ENCODE data around the gene SPEM2.
"Not testable (repeated sequence)": the region's sequence is repeated elsewhere in the genome, so short reads cannot be mapped to it uniquely, and the experiment has no call there.

Gene SPEM2

DNA sequence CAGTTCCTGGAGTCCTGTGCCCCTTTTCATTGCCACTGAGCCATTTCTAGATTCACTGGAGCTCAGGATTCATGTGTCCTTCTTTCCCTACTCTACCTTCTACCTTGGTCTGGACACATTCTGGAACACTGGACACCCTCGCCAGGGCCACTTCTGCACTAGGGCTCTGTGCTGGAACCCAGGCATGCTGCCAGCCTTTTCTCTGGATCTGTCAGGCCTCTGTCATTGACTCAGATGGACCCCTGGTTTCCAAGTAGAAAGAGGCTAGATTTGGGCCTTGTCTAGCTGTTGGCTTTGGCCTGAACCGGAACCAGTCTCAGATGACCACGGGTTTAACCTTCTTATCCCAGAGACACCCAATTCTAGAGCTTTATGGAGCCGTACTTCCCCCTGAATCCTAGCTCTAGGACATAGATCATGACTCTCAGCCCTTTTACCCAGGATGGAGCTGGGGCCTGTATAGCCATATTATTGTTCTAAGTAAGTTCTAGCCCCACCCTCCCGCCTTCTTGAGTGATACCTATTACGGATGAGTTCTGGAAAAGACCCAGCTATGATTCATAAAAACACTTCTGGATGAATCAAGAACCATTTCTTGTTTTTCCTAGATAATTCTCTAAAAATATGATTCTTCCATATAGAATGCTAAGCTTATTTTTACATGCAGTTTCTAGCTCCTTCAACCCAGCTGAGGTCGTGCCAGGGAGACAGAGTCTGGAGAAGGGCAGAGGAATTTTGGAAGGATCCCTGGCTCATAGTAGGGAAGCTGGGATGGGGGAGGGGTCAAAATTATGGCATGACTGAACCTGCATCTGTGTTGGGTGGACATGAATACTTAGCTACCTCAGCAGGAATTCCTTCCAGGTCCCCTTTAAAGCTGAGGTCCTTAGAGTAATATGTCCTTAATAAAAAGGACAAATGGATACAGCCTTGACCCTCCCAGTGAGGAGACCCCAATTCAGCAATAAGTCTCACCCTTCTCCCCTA is 18.4 kb downstream of the SPEM2 start:
- DNase-seq, result no peak

DNA sequence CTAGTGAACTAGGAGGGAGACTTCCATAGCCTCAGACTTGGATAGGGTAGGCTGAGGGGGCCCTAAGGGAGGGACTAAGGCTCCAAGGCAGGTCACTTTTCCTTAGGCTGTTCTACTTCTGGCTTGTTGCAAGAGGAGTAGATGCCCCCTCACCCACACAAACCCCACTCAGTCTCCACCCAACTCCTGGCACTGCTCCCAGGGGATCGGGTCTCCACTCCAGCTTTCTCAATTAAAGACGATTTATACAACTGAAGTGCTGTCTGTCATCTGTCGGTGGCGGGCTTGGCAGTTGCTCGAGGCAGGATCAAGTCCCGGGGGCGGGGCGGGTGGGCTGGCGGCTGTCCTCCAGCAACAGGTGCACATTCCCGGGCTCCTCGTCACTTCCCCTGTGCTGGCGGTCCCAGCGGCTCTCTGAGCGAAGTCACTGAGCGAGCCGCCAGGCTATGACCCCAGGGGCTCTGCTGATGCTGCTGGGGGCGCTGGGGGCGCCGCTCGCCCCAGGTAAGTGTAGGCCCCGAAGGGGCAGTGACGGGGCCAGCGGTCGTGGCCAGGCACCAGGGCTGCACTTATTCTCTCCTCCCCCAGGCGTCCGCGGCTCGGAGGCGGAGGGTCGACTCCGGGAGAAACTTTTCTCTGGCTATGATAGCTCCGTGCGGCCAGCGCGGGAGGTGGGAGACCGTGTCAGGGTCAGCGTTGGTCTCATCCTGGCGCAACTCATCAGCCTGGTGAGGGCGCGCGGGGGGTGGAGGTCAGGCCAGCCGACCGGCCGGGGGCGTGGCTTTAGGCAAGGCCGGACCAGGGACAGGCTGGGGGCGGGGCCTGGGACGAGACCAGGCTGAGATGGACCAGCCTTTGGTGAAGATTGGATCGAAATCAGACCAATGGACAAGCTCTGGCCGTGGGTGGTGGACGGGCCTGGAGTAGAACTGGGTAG is 19.5 kb downstream of the SPEM2 start, which contains the start of gene CHRNB1:
Gene CHRNB1 (plus strand): TSS at position 380 of the 937 bp plus-strand sequence. CDS start 67 bp downstream, at position 447.
- no peak for DNase-seq

DNA sequence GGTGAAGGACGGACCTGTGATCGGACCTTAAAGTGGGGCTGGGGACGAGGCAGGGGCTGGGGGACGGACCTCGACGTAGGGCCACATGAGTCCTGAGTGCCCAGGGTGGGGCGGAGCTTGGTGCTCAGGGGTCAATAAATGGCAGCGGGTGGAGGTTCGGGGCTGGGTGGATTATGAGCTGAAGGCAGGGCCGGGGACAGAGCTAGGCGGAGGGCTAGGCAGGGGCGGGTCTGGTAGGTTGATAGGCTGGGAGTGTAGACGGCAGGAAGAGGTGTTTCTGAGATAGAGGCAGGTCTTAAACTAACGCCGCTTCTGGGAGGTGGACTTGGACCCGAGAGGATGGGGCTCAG is 20.2 kb downstream of the SPEM2 start:
- no peak for DNase-seq

DNA sequence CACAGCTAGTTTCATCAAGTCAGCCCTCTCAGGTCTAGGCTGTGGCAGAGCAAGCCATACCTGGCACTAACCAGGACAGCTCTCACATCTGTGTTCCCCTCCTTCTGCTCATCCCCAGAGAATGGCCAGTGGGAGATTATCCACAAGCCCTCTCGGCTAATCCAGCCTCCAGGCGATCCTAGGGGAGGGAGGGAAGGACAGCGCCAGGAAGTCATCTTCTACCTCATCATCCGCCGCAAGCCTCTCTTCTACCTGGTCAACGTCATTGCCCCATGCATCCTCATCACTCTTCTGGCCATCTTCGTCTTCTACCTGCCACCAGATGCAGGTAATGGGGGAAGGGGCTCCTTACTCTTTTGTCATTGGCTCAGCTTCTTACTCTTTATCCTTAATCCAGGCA is 23.0 kb downstream of the SPEM2 start:
- no peak for DNase-seq

DNA sequence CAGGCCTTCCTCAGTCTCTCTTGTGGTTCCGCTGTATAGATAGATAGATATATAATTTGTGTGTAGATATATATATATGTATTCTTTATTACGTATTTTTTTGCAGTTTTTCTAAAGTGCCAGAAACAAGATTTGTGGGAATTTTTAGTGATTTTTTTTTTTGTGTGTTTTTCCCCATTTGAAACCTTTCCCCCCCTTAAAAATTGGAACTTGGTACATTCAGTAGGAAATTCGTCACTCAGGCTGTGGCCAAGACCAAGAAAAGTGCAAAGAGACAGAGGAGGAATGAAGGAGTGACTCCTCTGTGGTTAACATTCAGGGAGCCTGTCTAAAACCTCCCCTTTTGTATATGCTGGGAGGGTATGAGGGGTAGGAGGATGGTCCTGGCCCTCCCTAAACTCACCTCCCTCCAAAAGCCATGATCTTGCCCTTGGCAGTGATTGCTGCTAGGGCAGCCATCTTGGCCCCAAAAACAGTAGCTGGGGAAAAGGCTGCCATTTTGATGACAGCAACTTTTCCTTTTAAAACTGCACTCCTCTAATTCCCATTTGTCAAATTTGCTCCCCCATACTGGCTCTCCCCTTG is 34.6 kb downstream of the SPEM2 start:
- no peak for DNase-seq

DNA sequence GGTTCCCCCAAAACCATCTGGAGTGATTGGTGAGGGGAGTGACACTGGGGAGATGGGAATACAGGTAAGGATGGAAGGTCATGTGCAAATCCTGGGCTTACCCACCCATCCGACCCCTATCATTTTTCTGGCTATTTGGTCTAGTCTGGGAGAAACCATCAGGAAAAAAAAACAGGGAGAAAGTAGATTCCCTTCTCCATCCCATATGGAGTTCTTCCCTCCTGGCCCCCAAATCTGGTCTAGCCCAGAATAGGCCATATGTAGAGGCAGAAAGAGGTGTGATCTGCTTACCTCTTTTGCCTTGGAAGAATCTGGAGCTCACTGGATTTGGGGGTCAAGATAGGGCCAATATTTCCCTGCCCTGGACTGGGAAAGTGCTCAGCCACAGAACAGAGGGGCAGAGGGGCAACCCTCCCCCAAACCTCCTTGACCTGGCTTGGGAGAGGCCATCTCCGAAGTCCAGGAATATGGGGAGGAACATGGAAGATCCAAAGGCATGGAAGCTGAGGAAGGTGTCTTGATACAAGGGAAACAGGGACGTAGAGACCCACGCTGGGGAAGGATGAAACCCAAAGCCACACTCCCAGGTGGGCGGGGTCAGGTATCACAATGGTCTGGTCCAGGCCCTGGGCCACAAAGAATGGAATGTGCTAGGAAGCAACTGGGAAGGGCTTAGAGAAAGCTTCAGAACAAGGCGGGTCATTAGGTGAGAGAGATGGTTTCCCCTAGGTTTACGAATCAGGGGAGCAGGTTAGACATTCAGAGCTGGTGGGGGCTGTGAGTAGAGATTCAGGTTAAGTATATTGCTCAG is 35.6 kb downstream of the SPEM2 start:
- no peak for DNase-seq

DNA sequence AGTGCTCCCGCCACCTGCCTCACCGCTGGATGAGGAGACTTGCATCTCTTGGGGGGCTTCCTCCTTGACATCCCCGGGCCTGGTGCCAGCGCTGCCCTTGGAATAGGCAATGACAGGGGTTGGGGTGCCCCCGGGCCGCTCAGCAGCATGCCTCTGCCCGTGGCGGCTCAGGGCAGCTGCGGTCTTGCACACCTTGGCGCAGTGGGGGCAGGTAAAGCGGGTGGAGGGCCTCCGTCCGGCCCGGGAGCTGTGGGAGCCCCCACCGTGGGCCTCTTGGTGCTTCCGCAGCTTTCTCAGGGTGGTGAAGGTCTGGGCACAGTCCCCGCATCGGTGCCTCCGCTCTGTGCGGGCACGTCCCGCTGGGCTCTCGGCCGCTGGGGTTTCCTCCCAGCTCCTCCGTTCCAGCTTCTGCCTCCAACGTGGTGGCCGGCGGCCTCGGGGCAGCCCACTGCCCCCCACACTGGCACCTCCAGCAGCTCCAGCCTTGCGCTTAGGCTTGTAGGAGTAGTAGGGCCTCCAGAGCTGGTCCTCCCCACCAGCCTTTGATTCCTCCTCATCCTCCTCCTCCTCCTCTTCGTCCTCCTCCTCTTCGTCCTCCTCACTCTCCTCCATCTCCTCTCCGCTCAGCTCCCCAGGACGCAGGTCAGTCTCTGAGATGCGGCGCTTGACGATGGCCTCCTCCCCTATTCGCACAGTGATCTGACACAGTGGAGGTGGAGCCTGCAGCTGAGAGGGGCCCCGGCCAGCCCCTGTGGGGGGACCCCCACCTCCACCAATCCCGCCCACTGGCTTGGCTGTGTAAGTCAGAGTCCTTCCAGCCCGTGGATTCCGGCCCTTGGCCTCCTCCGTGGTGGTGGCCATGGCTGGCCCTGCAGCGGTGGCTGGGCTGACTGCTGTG is 37.3 kb downstream of the SPEM2 start:
- DNase-seq, result no peak

DNA sequence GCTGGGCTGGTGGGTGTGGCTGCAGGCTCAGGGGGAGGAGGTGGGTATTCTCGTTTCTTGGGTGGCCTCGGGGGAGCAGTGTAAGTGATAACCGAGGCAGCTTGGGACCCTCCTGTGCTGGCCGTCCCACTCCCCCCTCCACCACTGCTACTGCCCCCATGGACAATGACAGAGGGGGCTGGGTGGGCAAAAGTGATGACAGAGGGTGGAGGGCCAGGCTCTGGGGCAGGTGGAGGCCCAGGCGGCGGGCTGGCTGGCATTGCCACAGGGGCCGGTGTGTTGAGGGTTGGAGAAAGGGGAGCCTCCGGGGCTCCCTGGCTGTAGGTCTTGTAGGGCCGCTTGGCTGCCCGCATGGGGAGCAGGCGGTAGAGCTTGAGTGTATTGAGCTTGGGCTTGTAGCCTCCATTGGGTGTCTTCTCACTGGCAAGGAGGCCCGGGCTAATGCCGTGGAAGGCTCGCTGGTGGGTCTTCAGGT is 38.0 kb downstream of the SPEM2 start:
- DNase-seq, result no peak

DNA sequence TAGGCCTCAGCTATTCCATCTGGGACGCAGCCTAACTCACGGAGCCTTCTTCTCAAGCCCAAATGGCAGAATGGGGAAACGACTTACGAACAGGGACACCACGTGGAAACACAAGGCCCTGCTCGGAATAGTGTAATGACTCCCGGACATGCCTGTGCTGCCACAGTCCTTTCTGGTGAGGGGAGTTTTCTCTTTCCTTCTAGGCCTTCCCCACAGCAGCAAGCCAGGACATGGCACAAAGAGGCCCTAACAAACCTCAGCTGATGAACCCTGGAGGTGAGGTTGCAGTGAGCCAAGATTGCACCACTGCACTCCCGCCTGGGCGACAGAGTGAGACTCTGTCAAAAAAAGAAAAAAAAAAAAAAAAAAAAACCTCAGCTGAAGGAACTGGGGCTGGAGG is 38.7 kb downstream of the SPEM2 start:
- no peak for DNase-seq

DNA sequence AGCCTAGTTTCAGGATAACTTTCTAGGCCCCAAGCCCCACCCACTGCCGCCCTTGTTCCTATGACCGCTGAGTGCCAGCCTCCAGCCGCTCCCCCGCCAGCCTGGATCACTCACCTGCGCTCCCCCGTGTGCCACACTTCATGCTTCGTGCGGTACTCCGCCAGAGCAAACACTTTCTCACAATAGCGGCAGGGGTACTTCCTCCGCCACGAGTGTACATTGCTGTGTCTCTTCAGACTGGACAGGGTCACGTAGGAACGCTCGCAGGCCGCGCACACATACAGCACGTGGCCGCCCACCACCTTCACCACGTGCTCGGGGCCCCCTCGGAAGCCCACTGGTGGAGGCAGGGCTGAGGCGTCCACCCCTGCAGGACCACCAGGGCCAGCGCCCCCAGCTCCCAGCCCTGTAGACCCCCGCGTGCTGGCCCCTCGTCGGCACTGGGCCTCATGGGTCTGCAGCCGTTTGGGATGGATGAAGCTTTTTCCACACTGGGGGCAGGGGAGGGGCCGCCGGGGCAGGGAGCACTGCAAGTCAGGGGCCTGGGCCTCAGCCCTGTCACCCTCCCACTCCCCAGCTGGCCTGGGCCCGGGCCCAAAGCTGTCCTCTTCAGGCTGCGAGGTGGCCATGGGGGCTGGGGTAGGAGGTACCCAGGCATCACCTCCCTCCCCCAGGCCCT is 40.3 kb downstream of the SPEM2 start:
- DNase-seq, result no peak

DNA sequence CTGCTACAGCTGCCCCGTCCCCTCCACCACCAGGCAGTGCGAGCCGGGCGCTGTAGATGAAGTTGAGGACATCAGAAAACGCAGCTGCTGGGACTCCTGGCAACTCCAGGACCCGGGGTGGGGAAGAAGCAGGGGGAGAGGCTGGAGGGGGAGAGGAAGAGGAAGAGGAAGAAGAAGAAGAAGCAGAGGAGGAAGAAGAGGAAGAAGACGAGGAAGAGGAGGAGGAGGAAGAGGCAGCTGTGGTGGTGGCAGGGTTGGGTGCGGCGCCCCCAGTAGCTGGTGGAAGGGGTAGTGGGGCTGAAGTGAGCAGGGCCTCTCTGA is 40.9 kb downstream of the SPEM2 start:
- no peak for DNase-seq

DNA sequence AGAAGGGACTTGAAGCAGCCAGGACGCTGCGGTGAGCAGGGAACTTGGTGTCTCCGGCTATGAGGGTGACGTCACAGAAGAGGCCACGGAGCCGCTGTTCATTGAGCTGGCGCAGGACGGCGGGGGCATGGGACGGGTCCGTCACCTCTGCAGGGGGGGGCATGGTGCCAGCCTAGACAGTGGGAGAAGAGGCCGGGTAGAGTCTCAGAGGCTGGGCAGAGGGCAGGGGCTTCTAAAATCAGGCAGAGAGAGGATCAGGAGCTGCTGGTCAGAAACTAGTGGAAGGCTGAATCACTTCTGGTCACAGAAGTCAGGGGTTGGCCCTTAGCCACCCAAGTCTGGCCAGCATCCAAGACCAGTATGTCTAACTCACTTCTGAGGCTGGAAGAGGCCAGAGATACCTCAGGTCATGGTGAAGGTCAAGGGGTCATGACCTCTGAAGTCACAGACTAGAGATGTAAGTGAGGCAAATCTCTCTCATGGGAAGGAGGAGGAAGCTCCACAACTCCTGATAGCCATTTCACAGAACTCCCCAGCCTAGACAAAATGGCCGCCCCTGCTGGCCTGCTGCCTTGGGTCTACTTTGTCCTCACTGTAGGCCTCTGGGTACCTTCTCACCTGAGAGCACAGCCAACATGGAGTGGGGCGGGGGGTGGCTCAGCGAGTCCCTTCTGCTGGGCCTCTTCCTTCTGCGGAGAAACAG is 41.4 kb downstream of the SPEM2 start:
- no peak for DNase-seq

DNA sequence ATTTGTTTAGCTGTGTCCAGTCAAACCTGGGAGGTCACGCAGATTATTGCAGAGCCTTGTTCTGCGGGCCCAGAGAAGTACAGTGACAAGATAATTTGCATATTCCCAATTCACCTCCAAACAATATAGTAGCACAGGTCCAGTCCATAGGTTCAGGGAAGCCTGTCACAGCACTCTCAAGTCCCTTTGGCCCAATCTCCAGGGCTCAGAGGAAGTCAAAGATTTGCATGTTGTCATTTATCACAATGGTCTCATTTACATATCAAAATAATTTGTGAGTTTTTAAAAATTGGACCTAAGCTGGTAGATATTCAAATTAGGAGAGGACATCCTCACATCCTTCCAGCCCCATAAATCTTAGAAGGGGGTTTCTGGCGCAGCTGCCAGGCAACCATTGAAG is 42.1 kb downstream of the SPEM2 start:
- DNase-seq, result no peak

DNA sequence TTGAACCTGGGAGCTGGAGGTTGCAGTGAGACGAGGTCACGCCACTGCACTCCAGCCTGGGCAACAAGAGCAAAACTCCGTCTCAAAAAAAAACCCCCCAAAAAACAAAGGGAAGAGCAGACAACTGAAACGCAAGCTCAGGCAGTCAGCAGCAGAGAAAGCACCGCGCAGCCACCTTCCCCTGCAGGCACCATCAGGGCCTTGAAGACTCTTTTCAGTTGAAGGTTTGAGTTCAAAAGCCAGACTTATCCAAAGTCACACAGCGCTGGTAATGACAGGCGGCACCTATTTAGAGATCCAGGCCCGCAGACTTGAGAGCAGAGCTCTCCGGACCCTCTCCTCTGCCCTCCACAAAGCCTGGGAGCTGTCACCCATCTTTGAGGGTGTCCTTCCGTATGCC is 42.9 kb downstream of the SPEM2 start:
- no peak for DNase-seq

DNA sequence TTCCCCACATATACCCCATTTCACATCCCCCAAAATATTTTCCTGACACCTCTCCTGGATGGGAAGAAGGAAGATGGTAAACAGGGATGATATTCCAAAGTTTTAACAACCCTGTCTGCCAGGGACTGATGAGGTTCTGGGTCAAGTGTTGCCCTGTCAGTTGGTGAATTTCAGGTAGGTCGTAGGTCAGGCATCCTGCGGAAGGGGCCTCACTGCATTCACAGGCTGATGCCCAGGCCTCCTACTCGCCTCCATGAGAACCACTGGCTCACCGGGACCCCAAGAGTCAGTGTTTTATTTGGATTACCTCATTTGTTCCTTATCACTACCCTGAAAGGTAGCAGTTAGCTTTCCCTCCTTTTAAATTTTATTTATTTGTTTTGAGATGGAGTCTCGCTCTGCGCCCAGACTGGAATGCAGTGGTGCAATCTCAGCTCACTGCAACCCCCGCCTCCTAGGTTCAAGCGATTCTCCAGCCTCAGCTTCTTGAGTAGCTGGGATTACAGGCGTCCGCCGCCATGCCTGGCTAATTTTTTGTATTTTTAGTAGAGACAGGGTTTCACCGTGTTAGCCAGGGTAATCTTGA is 43.5 kb downstream of the SPEM2 start:
- no peak for DNase-seq

DNA sequence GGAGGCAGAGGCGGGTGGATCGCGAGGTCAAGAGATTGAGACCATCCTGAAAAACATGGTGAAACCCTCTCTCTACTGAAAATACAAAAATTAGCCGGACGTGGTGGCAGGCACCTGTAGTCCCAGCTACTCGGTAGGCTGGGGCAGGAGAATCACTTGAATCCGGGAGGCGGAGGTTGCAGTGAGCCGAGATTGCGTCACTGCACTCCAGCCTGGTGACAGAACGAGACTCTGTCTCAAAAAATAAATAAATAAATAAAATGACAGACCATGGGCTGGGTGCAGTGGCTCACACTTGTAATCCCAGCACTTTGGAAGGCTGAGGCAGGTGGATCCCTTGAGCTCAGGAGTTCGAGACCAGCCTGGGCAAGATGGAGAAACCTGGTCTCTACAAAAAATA is 44.4 kb downstream of the SPEM2 start:
- not testable (repeated sequence) for DNase-seq

DNA sequence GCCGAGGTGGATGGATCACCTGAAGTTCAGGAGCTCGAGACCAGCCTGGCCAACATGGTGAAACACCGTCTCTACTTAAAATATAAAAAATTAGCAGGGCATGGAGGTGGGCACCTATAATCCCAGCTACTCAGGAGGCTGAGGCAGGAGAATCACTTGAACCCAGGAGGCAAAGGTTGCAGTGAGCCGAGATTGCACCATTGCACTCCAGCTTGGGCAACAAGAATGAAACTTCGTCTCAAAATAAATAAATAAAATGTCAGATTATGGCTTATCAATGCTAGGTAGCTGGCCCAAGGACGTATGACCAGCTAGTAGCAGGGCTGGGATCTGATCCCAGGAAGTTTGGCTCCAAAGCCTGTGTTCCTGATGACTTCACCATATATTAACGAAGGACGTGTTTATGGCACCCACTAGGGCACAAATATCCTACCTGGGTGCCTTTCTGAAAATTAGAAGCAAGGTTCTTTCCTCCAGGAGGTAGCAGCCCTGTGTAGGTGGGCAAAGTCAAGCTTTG is 45.1 kb downstream of the SPEM2 start:
- not testable (repeated sequence) for DNase-seq

DNA sequence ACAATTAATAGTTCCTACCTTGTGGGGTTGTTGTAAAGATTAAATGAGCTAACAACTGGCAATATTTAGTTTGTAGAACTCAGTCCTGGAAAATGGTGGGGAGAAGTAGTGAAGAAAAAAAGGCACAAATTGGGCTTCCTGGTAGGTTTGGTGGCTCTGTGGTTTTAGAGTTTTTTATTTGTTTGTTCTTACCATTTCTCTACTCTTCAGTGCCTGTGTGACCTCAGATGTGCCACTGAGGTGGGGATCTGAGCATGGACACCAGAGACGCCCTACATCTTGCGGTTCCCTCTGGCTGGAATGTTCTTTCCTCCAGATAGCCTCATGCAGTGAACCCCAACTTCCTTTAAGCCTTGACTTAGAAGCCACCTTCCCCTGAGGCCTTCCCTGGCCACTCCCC is 46.3 kb downstream of the SPEM2 start:
- DNase-seq, result no peak

DNA sequence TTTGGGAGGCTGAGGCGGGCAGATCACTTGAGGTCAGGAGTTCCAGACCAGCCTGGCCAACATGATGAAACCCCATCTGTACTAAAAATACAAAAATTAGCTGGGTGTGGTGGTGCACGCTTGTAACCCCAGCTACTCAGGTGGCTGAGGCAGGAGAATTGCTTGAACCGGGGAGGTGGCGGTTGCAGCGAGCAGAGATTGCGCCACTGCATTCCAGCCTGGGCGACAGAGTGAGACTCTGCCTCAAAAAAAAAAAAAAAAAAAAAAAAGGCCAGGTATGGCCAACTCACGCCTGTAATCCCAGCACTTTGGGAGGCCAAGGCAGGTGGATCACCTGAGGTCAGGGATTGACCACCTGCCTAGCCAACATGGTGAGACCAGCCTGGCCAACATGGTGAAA is 49.4 kb downstream of the SPEM2 start:
- DNase-seq, result not testable (repeated sequence)
